Endodermal cell (in vitro differentiated cells): ENCODE measurements around the gene PRPF31. TPM values are rescaled to one million over a fixed set of nuclear protein-coding genes. Genes with fewer than 3 reads are reported as not detected.
A peak's percentile ranks its signal among the peaks of the same experiment; 100 is the strongest.
"Not testable (repeated sequence)": the region's sequence is repeated elsewhere in the genome, so short reads cannot be mapped to it uniquely, and the experiment has no call there.

Source experiments
- DNase-seq: peaks from one replicate; pipeline ENCODE4 v3.0.0-alpha.2; 2017
- H3K27ac ChIP-seq: 2 replicates; pipeline ENCODE4 v1.5.1; 2013; ENCODE audit warnings: mild to moderate bottlenecking, low read depth, low read length, moderate library complexity
- H3K27me3 ChIP-seq: 2 replicates; pipeline ENCODE4 v1.6.1; 2013; ENCODE audit warnings: mild to moderate bottlenecking, low read length, moderate library complexity; ENCODE audit not compliant: insufficient read depth, control insufficient read depth, poor library complexity, severe bottlenecking
- H3K36me3 ChIP-seq: 2 replicates; pipeline ENCODE4 v1.7.0; 2013; ENCODE audit warnings: mild to moderate bottlenecking, low read length, moderate library complexity; ENCODE audit not compliant: control insufficient read depth, insufficient read depth
- H3K4me1 ChIP-seq: one replicate; pipeline ENCODE4 v1.7.0; 2013; ENCODE audit warnings: low read length; ENCODE audit not compliant: control insufficient read depth, insufficient read depth
- H3K4me3 ChIP-seq: 2 replicates; pipeline ENCODE4 v1.5.1; 2013; ENCODE audit warnings: mild to moderate bottlenecking, low read length, moderate library complexity
- H3K9ac ChIP-seq: 2 replicates; pipeline ENCODE4 v1.6.1; 2013; ENCODE audit warnings: mild to moderate bottlenecking, low read length, moderate library complexity; ENCODE audit not compliant: poor library complexity, severe bottlenecking; ENCODE audit errors: extremely low read depth
- H3K9me3 ChIP-seq: 2 replicates; pipeline ENCODE4 v1.6.1; 2013; ENCODE audit warnings: mild to moderate bottlenecking, low read length, moderate library complexity; ENCODE audit not compliant: control insufficient read depth
- H3K27ac Mint-ChIP-seq: 2 replicates; pipeline ENCODE4 v1.8.0; 2020; ENCODE audit warnings: mixed read lengths
- H3K27me3 Mint-ChIP-seq: 2 replicates; pipeline ENCODE4 v1.8.0; 2021; ENCODE audit warnings: mild to moderate bottlenecking, mixed read lengths; ENCODE audit not compliant: insufficient read depth
- H3K36me3 Mint-ChIP-seq: 2 replicates; pipeline ENCODE4 v1.8.0; 2020; ENCODE audit warnings: low read depth, mixed read lengths
- H3K4me1 Mint-ChIP-seq: 2 replicates; pipeline ENCODE4 v1.8.0; 2020; ENCODE audit warnings: mixed read lengths
- H3K4me3 Mint-ChIP-seq: 2 replicates; pipeline ENCODE4 v1.8.0; 2020; ENCODE audit warnings: mild to moderate bottlenecking, moderate library complexity, mixed read lengths
- H3K9me3 Mint-ChIP-seq: 2 replicates; pipeline ENCODE4 v1.8.0; 2020; ENCODE audit warnings: mild to moderate bottlenecking, mixed read lengths
- WGBS, 2 experiments: methylation state at CpG; one replicate each; pipeline versions ENCODE4 v1.1.5 to v1.1.7; 2013; ENCODE audit warnings: missing lambda C conversion rate in 2 of 2, mixed read lengths in 1 of 2; ENCODE audit not compliant: insufficient coverage in 1 of 2, insufficient read length in 1 of 2; 5-methylcytosine and 5-hydroxymethylcytosine counted together
- total RNA-seq, 2 donors: library from RNA; stranded (reverse); fragmentation: NEBNext Ultra II Directional in 1 of 2; extraction: Animal tissue kit (Norgen Biotek cat#: 25700) in 1 of 2; gene quantifications; 2 replicates in 1 of 2; 3 replicates in 1 of 2; pipeline ENCODE4 v1.2.1, GENCODE V29; 2021
- TF ChIP-seq, protein P1 (sequence below): fragments of 200-600 bp; sonication (generic); conservative IDR thresholded peaks from 2 replicates; pipeline ENCODE4 v1.5.0; 2021; ENCODE audit warnings: antibody characterized with exemption, mild to moderate bottlenecking

Gene PRPF31
- total RNA-seq, 2 donors from 2014 or later, result 79.0 to 85.5 TPM

- 3 to 4% methylated on average over 19 to 46 of the region's 46 CpGs for WGBS, 2 experiments
- H3K4me3 Mint-ChIP-seq, result peak overlapping the region; percentile 45
- H3K27ac Mint-ChIP-seq, H3K9me3 ChIP-seq, H3K4me1 Mint-ChIP-seq, H3K27ac ChIP-seq, H3K36me3 Mint-ChIP-seq, H3K4me1 ChIP-seq, H3K36me3 ChIP-seq, H3K9ac ChIP-seq: not testable (repeated sequence)
- H3K27me3 Mint-ChIP-seq, result peaks cover 46% of the 10 kb centered on the region
- H3K27me3 ChIP-seq, result peaks cover 31% of the 10 kb centered on the region
- DNase-seq, result peak; percentile 87
- peak overlapping the region; percentile 62 for H3K4me3 ChIP-seq
- TF ChIP-seq, protein P1, sequence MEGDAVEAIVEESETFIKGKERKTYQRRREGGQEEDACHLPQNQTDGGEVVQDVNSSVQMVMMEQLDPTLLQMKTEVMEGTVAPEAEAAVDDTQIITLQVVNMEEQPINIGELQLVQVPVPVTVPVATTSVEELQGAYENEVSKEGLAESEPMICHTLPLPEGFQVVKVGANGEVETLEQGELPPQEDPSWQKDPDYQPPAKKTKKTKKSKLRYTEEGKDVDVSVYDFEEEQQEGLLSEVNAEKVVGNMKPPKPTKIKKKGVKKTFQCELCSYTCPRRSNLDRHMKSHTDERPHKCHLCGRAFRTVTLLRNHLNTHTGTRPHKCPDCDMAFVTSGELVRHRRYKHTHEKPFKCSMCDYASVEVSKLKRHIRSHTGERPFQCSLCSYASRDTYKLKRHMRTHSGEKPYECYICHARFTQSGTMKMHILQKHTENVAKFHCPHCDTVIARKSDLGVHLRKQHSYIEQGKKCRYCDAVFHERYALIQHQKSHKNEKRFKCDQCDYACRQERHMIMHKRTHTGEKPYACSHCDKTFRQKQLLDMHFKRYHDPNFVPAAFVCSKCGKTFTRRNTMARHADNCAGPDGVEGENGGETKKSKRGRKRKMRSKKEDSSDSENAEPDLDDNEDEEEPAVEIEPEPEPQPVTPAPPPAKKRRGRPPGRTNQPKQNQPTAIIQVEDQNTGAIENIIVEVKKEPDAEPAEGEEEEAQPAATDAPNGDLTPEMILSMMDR, result peak; percentile 30
- peaks cover 17% of the 10 kb centered on the region for H3K9me3 Mint-ChIP-seq
These were observed 19.5 kb upstream of the PRPF31 start for GRCh38 chr19:54095859-54096616.

GRCh38 chr19:54096617-54097106, 18.9 kb upstream of the PRPF31 start:
- Mint-ChIP-seq H3K27me3 (peaks cover 42% of the 10 kb centered on the region), H3K4me1 (no peaks in the 10 kb centered on the region), H3K9me3 (peaks cover 17% of the 10 kb centered on the region), H3K36me3 (no peaks in the 10 kb centered on the region), H3K27ac (no peak overlapping the region), H3K4me3 (peak overlapping the region; percentile 45)
- H3K27me3 ChIP-seq, result peaks cover 31% of the 10 kb centered on the region
- H3K9ac ChIP-seq, result no peak overlapping the region
- TF ChIP-seq, protein P1, result no peak
- peak overlapping the region; percentile 62 for H3K4me3 ChIP-seq
- DNase-seq, result peak; percentile 77
- no peaks in the 10 kb centered on the region for H3K9me3 ChIP-seq
- H3K36me3 ChIP-seq, result no peaks in the 10 kb centered on the region
- WGBS, 2 experiments, result 15 to 29% methylated on average over 10 to 14 of the region's 14 CpGs
- no peak overlapping the region for H3K27ac ChIP-seq
- H3K4me1 ChIP-seq, result no peaks in the 10 kb centered on the region

- H3K9me3 Mint-ChIP-seq, result peaks cover 6% of the 10 kb centered on the region
- Histone ChIP-seq H3K9ac (no peak overlapping the region), H3K9me3 (no peaks in the 10 kb centered on the region), H3K27ac (no peak overlapping the region), H3K4me1 (no peaks in the 10 kb centered on the region), H3K36me3 (no peaks in the 10 kb centered on the region), H3K27me3 (peaks cover 28% of the 10 kb centered on the region), H3K4me3 (no peak overlapping the region)
- H3K27me3 Mint-ChIP-seq, result peaks cover 26% of the 10 kb centered on the region
- H3K4me3 Mint-ChIP-seq, result no peak overlapping the region
- peaks cover 3% of the 10 kb centered on the region for H3K4me1 Mint-ChIP-seq
- H3K27ac Mint-ChIP-seq, result no peak overlapping the region
- 94 to 95% methylated on average over 6 to 10 of the region's 12 CpGs for WGBS, 2 experiments
- TF ChIP-seq, protein P1, result no peak
- H3K36me3 Mint-ChIP-seq, result no peaks in the 10 kb centered on the region
- DNase-seq, result no peak
These were observed 16.2 kb upstream of the PRPF31 start for GRCh38 chr19:54099190-54099902.

DNA sequence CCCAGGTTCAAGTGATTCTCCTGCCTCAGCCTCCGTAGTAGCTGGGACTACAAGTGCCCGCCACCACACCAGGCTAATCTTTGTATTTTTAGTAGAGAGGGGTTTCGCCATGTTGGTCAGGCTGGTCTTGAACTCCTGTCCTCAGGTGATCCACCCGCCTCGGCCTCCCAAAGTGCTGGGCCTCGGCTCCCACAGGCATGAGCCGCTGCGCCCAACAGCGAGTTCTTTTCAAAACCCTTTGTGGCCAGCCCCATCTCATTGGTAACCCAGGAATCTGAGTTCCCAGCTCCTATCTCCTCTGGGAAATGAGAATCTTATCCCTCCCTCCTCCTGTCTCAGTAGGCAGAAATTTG, 15.7 kb upstream of the PRPF31 start:
- not testable (repeated sequence) for H3K4me1 ChIP-seq, H3K27ac Mint-ChIP-seq, H3K4me3 ChIP-seq, H3K4me1 Mint-ChIP-seq, H3K9me3 ChIP-seq, H3K9ac ChIP-seq, H3K9me3 Mint-ChIP-seq, H3K36me3 Mint-ChIP-seq, H3K4me3 Mint-ChIP-seq, H3K27ac ChIP-seq, H3K36me3 ChIP-seq
- peaks cover 23% of the 10 kb centered on the region for H3K27me3 ChIP-seq
- DNase-seq, result peak; percentile 35
- H3K27me3 Mint-ChIP-seq, result peaks cover 20% of the 10 kb centered on the region
- WGBS, 2 experiments, result 79 to 81% methylated on average over 8 to 9 of the region's 9 CpGs
